D341Med (cell line): ENCODE measurements around the gene L3MBTL4.

Experiments
- DNase-seq: peaks from one replicate; pipeline ENCODE4 v3.0.0; 2012; ENCODE audit warnings: low spot score

The L3MBTL4 gene

GRCh38 chr18:5984245-5984644 lies 430.5 kb downstream of the L3MBTL4 start:
- no peak for DNase-seq

- DNase-seq: no peak
Observed at GRCh38 chr18:5983488-5983887, 431.2 kb downstream of the L3MBTL4 start.

- DNase-seq: no peak
Observed at GRCh38 chr18:5982332-5982731, 432.4 kb downstream of the L3MBTL4 start.

- DNase-seq: no peak
Observed at GRCh38 chr18:5980721-5981120, 434.0 kb downstream of the L3MBTL4 start.

- DNase-seq: no peak
Observed at GRCh38 chr18:5979971-5980457, 434.7 kb downstream of the L3MBTL4 start.

GRCh38 chr18:5979176-5979888 lies 435.4 kb downstream of the L3MBTL4 start:
- no peak for DNase-seq

- DNase-seq: no peak
Observed at GRCh38 chr18:5977022-5977421, 437.7 kb downstream of the L3MBTL4 start.

- no peak for DNase-seq
Observed at GRCh38 chr18:5975111-5976002, 439.4 kb downstream of the L3MBTL4 start.

GRCh38 chr18:5974696-5975095 lies 440.0 kb downstream of the L3MBTL4 start:
- DNase-seq: no peak

GRCh38 chr18:5973099-5973498 lies 441.6 kb downstream of the L3MBTL4 start:
- no peak for DNase-seq

- no peak for DNase-seq
Observed at GRCh38 chr18:5972298-5972697, 442.4 kb downstream of the L3MBTL4 start.

- DNase-seq: no peak
Observed at GRCh38 chr18:5969989-5970403, 444.7 kb downstream of the L3MBTL4 start.

GRCh38 chr18:5969355-5969988 lies 445.2 kb downstream of the L3MBTL4 start:
- no peak for DNase-seq

GRCh38 chr18:5967666-5968065 lies 447.0 kb downstream of the L3MBTL4 start:
- DNase-seq: no peak

GRCh38 chr18:5967007-5967406 lies 447.7 kb downstream of the L3MBTL4 start:
- no peak for DNase-seq

GRCh38 chr18:5966514-5966913 lies 448.2 kb downstream of the L3MBTL4 start:
- no peak for DNase-seq

GRCh38 chr18:5964996-5965395 lies 449.7 kb downstream of the L3MBTL4 start:
- DNase-seq: no peak

GRCh38 chr18:5964596-5964995 lies 450.1 kb downstream of the L3MBTL4 start:
- no peak for DNase-seq

GRCh38 chr18:5964108-5964507 lies 450.6 kb downstream of the L3MBTL4 start:
- no peak for DNase-seq

- DNase-seq: no peak
Observed at GRCh38 chr18:5963267-5963666, 451.4 kb downstream of the L3MBTL4 start.

GRCh38 chr18:5962362-5962761 lies 452.3 kb downstream of the L3MBTL4 start:
- no peak for DNase-seq

- DNase-seq: no peak
Observed at GRCh38 chr18:5961828-5962150, 452.9 kb downstream of the L3MBTL4 start.
